ENCODE measurements around the gene RSPH1.

- no peak for TF ChIP-seq CTCF (conservative IDR thresholded peaks at IDR 0.05; ENCODE audit: low read depth, low read length)
- no peak for TF ChIP-seq EZH2 (IDR thresholded peaks at IDR 0.05; ENCODE audit: low read length, unreplicated experiment)
These were observed 71.0 kb downstream of the RSPH1 start for GRCh38 chr21:42424914-42425541.
